Erythroblast (primary cell): ENCODE results near the gene ATXN2.

Experiments
- GATA1 ChIP-seq: IDR thresholded peaks from 2 replicates; pipeline ENCODE4 v1.6.1; 2011; ENCODE audit warnings: low read depth, mild to moderate bottlenecking, control low read depth, low read length, moderate library complexity
- POLR2A ChIP-seq: IDR thresholded peaks from 2 replicates; pipeline ENCODE4 v1.6.1; 2011; ENCODE audit warnings: mild to moderate bottlenecking, low read length

- no peak for TF ChIP-seq POLR2A
- no peak for TF ChIP-seq GATA1
These were observed 174.8 kb downstream of the ATXN2 start for GRCh38 chr12:111424189-111424792.
